Astrocyte (in vitro differentiated cells and primary cell): ENCODE results near the gene TWIST2.

Source experiments
- EZH2 ChIP-seq: IDR thresholded peaks from 2 replicates; pipeline ENCODE4 v1.6.1; 2012; ENCODE audit warnings: mild to moderate bottlenecking, low read length, inconsistent platforms; ENCODE audit not compliant: insufficient read depth
- TF ChIP-seq, protein P1 (sequence below): IDR thresholded peaks from 2 replicates; pipeline ENCODE4 v1.5.1; 2011; ENCODE audit warnings: low read depth, mild to moderate bottlenecking, inconsistent platforms, low read length, moderate library complexity; ENCODE audit not compliant: insufficient read depth

DNA sequence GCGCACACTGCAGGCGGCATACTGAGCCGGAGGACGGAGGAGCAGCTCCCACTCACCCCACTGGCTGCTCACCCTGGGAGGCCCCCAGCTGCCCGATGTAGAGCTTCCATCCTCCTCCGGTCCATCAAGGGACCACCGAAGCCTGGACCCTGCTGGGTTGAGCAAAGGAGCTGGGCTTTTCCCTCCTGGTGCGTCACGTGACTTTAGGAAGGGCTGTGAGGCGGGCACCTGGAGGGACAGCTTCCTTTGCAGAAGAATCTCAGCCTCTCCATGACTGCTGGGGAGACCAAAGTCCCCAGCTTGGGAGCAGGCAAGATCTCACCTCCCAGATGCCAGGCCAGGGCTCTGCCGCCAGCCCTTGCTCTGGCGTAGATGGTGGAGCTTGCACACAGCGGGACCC lies 102.7 kb downstream of the TWIST2 start:
- no peak for TF ChIP-seq EZH2
- TF ChIP-seq, protein P1, sequence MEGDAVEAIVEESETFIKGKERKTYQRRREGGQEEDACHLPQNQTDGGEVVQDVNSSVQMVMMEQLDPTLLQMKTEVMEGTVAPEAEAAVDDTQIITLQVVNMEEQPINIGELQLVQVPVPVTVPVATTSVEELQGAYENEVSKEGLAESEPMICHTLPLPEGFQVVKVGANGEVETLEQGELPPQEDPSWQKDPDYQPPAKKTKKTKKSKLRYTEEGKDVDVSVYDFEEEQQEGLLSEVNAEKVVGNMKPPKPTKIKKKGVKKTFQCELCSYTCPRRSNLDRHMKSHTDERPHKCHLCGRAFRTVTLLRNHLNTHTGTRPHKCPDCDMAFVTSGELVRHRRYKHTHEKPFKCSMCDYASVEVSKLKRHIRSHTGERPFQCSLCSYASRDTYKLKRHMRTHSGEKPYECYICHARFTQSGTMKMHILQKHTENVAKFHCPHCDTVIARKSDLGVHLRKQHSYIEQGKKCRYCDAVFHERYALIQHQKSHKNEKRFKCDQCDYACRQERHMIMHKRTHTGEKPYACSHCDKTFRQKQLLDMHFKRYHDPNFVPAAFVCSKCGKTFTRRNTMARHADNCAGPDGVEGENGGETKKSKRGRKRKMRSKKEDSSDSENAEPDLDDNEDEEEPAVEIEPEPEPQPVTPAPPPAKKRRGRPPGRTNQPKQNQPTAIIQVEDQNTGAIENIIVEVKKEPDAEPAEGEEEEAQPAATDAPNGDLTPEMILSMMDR: no peak
